Measurements from ENCODE around the gene POLD2.

The POLD2 gene

DNA sequence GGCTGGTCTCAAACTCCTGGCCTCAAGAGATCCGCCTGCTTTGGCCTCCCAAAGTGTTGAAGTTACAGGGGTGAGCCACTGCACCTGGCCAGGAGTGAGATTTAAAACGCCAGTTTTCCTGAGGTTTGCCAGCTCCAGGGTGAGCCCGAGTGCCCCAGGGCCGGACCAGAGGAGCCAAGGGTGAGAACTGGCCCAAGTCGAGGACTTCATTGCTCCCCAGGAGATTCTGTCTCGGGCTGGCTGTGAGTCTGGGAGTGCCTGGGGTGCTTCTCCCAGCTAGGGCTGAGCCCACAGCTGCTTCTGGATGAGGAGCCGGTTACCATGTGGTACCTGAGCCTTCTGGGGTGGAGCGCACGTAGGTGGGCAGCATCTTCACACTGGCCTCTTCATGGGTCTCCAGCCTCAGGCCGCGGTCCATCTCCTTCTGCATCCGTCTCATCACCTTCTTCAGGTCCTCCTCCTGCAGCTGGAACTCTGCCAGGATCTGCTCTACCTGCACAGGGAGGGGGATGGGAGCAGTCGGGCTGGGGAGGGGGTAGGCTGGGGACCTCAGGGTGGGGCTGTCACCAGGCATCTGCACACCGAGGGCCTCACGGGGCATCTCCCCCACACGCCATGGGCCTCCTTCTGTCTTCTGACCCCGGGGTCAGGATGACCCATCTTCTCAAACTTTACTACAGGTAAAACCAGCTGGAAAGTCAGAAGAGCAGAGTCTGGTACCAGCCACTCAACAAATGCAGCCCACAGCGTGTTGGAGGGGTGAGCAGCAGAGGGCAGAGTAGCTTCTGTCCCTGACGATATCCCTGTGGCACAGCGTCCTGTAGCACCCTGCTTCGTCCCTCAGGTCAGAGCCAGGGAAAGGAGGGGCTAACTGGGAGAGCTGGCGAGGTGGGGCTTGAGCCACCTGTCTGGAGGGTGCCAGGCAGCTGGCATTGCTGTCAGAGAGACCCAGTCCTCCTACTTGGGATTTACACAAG is 29.9 kb upstream of the POLD2 start:
- DNase-seq (ENCODE audit: low read depth), result no peak

- no peak for DNase-seq (ENCODE audit: low read depth)
Measured at GRCh38 chr7:44151956-44152355, 28.6 kb upstream of the POLD2 start.

DNA sequence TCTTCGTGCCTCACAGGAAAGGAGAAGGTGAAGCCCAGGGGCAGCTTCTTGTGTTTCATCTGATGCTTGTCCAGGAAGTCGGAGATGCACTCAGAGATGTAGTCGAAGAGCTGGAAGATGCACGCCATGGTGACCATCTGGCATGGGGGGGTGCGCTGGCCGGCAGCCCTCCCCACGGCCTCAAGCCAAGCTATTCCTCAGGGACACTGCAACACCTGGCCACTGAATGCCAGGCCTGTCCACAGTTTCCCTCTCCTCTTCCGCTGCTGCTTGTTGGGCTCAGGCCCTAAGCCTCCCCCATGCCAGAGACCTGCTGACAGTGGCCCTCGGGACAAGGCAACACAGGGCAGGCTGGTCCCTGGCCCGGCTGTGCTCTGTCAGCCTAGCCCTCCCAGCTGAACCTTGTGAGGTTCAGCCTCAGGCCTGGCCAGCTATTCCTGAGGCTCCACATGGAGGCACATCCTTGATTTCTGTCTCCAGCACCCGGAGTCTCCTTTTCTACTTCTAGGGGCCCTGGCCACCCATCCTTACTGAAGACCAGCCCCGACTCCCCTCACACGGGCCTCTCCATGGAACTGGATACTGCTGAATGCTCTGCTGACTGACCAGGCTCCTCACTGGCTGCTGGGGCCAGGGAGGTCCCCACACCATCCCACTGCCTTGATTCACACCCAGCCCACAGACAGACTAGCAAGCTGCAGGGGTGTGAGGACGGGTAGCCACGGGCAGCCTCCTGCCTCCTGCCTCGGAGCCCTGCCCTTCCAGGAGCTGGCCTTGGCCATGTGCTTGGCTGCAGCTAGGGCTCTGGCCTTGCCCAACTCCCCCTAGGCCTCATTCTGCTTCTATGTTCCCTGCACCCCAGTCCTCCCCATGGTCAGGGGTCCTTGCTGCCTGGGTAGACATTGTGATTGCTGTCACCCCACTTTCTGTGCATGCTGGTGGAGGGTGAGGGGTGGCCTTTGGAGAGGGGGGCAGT is 27.9 kb upstream of the POLD2 start:
- no peak for DNase-seq (ENCODE audit: low read depth)

GRCh38 chr7:44150466-44150832 is 27.1 kb upstream of the POLD2 start:
- DNase-seq (ENCODE audit: low read depth), result no peak

GRCh38 chr7:44149571-44150465 is 26.5 kb upstream of the POLD2 start:
- no peak for DNase-seq (ENCODE audit: low read depth)

DNA sequence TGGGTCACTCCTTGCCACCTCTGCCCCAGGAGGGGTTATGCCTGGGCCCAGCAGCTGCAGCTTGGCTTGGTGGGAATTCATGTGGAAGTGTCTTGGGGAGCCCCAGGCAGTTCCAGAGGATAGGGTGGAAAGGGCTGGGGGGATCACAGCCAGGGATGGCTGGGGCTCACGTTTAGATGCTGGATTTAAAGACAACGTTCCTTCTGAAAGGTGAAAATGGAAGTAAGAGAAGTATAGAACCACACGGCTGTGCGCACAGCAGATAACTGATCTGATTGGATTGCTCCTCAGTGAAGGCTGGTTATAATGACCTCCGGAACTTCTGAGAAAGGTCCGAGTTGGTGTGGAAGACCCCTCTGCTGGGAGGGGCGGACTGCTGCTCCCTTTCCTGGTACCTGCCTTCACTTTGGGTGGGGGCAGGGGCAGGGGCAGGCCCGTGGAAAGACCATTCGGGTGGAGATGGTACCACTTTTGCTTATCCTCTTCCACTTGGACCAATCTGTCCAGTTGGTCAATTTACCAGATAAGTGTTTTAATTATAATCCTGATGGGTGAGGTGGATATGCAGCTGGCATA is 25.7 kb upstream of the POLD2 start:
- no peak for DNase-seq (ENCODE audit: low read depth)

DNA sequence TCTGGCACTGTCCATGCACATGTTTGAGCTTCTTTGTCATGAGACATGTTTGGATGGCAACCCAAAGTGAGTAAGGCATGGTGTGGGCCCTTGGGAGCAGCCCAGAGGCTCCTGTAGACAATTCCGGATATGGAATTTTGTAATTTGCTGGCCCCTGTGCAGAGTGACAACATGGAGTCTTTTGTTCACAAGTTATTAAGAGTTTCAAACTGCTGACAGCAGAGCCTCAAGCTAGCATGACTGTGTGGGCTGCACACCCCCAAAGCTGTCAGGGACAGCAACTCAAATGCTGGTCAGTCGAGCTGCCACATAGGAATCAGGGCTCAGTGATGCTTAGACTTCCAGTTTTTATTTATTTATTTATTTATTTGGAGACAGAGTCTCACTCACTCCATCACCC is 24.8 kb upstream of the POLD2 start:
- no peak for DNase-seq (ENCODE audit: low read depth)

DNA sequence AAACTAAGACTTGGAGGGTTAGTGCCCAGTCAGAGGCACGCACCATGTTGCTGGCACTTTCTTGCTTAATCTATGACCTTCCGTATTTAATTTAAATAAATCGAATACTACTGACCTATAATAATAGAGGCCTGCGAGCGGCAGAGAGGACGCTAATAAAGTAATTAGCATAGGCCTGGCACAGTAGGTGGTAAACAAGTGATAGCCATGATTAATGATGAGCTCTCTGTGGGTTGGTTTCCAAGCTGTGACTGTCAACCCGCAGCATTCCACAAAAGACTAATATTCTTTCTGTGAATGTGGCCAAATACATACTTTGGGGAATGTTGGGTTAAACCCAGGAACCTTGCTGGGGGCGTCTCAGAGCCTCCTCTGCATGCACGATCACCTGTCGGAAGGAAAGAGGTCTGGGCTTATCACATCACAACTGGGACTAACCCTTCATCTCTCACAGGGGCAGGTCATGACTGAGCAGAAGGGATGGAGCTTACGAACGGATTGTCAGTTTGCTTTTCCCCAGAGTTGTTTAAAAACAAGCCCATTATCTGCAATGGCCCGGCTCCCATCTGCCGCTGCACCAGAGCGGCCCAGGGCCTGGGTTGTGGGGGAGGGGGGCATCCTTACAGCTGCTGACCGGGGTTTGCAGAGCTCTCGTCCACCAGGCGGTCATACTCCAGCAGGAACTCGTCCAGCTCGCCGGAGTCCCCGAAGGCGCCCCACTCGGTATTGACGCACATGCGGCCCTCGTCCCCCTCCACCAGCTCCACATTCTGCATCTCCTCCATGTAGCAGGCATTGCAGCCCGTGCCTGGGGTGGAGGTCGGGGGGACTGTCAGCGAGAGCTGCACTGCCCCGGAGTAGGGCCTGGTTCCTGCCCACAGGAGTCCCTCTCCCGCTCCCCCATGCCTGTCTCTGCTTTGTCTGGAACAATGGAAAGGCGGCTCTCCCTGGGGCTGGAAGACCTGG is 24.0 kb upstream of the POLD2 start:
- DNase-seq (ENCODE audit: low read depth), result no peak

DNA sequence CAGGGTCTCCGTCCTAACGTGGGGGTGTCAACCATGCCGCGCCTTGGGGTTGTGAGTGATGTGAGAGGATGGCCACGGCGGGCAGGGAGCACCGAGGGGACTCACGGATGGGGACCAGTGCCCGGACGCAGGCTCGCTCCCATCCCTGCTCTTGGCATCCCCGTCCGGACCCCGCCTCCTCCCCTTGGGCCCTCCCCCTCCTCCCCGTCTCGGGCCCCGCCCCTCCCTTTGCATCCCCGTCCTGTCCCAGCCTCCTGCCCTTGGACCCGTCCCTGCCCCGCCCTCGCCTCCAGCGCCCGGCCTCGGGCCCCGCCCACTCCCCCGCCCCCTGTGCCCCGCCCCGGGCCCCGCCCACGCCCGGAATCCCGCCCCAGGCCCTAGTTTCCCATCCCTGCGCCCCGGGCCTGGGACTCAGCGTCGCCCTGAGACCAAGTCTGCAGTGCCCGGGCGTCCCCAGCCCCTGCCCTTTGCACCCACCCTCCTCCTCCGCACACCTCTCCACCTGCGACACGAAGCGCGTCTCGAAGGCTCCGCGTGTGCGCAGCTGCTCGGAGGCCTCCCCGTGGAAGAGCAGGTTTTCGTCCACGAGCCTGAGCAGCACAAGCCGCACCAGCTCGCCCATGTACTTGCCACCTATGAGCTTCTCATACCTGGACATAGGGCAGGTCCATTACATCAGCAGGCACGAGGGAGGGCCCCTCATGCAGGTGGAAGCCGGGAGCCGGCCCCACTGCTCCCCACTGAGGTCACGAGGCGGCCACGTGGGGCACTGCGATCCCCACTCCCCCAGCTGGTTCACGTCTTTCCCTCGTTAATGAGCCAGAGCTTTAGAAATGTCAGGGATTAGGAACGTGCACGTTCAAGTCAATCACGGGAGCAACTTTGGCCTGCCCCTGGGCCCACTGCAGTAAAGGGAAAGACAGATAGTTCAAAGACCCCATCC is 22.9 kb upstream of the POLD2 start:
- peak; percentile 30 for DNase-seq (ENCODE audit: low read depth)

DNA sequence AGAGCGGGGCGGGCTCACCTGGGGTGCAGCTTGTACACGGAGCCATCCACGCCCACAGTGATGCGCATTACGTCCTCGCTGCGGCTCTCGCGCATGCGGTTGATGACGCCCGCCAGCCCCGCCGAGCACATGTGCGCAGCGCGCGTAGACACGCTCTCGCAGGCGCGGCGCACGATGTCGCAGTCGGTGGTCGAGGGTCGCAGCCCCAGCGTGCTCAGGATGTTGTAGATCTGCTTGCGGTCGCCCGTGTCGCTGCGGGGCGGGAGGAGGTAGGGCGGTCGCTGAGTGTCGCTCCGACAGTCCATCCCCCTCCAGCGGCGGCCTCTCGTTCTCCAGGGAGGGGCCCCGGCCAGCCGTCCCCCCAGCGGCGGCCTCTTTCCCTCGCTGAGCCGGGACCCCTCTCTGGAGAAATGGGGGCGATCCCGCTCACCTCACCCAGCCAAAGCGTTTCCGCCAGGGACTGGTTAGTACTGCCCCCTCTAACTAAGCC is 22.2 kb upstream of the POLD2 start:
- DNase-seq (ENCODE audit: low read depth), result no peak

DNA sequence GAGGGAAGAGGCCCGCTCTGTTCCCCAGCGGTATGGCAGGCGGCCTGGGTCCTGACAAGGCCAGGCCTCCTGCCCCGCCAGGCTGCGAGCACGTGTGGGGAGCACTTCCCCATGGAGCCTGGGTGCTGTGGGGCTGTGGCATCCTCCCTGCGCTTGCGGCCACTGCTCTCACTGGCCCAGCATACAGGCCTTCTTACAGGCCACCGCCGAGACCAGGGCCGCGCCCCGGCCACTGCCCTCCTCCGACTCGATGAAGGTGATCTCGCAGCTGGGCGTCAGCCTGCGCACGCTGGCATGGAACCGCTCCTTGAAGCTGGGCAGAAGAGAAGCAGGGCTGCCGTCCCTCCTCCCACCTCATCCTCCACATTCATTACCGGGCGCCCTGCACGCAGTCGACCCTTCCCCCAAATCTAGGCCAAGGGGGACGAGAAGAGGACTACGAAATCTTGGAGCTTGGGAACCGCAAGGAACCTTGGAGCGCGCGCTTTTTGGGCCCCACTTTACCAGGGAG is 21.7 kb upstream of the POLD2 start:
- no peak for DNase-seq (ENCODE audit: low read depth)

DNA sequence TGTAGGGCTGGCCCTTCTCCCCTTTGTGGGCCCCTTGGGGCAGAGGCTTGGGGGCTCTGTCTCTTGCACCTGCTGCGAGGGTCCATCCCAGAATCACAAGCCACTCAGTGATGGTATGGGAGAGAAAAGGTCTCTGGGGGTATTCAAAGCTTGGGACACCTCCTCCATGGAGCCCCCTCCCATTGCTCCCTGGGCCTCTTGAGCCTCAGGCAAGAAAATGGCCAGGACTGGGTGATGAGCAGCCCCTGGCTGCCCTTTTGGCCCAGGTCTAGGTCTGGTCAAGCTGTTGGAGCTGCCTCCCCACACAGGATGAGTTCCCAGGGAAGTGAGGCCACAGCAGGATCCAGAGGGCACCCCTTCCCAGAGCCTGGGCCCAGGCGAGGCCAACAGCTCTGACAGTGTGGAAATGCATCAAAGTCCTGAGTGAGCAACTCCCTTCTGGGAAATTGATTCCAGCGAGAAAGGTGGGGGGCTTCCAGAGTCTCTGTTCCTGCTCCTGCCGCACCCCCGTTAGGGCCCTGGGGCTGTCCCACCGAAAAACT is 21.1 kb upstream of the POLD2 start:
- DNase-seq (ENCODE audit: low read depth), result no peak

- DNase-seq (ENCODE audit: low read depth), result no peak
Measured at GRCh38 chr7:44143646-44144250, 20.4 kb upstream of the POLD2 start.

DNA sequence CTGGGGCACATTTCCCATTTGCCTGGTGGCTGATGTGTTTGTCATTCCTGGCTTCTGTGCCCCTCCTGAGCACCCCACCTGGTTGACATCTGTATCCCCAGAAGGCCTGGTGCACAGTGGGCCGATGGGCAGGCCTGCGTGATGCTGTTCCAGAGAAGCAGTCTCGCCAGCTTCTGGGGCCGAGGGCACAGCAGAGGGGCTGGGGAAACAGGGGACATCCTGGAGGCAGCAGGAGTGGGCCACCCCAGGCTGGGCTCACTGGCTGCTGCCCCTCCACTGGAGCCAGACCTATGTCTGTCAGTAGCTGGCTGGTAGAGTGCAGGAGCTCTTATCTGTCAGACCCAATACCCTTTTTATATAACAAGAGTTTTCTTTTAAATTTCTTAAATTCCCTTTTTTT is 18.7 kb upstream of the POLD2 start:
- no peak for DNase-seq (ENCODE audit: low read depth)

GRCh38 chr7:44141221-44141850 is 18.0 kb upstream of the POLD2 start, which contains the start of gene MYL7:
Gene MYL7, minus strand, starts transcription at chr7:44141332. Its CDS starts 27 bp downstream, at chr7:44141305.
- no peak for DNase-seq (ENCODE audit: low read depth)

GRCh38 chr7:44140341-44140740 is 17.0 kb upstream of the POLD2 start:
- no peak for DNase-seq (ENCODE audit: low read depth)

DNA sequence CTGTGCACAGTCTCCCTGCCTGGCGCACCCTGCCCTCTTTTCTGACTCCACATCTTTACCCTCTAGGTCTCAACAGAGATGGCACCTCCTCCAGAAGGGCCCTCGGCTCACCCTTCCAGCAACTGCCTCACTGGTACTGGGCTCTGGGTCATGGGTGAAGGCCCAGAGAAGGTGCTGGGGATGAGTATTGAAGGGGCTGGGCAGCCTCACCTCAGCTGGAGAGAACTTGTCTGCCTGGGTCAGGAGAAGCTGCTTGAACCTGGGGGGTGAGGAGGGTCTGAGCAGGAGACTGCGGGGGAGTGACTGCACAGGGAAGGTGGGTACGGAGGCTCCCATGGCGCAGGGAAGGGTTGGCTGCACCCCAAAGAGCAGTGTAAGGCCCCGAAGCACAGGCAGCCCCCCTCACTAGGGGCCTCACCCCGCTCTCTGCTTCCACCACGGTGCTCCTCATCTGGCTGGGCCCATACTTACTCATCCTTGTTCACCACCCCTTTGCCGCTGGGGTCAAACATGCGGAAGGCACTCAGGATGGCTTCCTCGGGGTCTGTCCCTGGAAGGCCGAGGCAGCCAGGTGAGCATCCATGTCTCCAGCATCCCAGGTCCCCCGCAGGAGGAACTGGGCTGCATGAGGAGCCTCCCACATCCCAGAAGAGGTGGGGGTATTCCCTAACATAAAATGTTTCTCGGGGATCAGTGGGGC is 16.1 kb upstream of the POLD2 start:
- DNase-seq (ENCODE audit: low read depth), result no peak
